Measurements from ENCODE around the gene CHST5. TPM values are rescaled to one million over a fixed set of nuclear protein-coding genes. Genes with fewer than 3 reads are reported as not detected.
"Not testable (repeated sequence)": the region's sequence is repeated elsewhere in the genome, so short reads cannot be mapped to it uniquely, and the experiment has no call there.

Gene CHST5
- total and polyA plus RNA-seq, 2 donors (not counting 1 experiment from before 2014, with no cell fraction given): 0.99 TPM; not detected in 1

DNA sequence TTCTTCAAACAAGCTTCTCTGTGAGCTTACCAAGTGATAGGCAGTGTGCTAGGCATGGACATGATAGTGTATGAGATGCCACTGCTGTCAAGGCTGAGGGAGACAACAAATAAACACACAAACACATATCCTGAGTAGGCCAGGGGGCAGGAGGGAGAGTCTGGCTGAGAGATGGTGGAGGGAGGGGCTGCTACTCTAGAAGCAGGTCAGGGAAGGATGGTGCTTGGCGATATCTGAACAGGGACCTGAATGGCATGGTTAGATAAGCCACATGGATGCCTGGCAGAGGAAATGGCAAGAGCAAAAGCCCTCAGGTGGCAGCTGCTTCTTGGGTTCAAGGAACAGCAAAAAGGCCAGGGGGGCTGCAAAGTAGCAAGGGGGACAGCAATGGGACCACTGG is 32.1 kb downstream of the CHST5 start:
- no peak for TF ChIP-seq EZH2 (IDR thresholded peaks at IDR 0.05; ENCODE audit: borderline replicate concordance, insufficient read depth, low read depth, low read length, poor library complexity, severe bottlenecking)
- TF ChIP-seq, protein P1, sequence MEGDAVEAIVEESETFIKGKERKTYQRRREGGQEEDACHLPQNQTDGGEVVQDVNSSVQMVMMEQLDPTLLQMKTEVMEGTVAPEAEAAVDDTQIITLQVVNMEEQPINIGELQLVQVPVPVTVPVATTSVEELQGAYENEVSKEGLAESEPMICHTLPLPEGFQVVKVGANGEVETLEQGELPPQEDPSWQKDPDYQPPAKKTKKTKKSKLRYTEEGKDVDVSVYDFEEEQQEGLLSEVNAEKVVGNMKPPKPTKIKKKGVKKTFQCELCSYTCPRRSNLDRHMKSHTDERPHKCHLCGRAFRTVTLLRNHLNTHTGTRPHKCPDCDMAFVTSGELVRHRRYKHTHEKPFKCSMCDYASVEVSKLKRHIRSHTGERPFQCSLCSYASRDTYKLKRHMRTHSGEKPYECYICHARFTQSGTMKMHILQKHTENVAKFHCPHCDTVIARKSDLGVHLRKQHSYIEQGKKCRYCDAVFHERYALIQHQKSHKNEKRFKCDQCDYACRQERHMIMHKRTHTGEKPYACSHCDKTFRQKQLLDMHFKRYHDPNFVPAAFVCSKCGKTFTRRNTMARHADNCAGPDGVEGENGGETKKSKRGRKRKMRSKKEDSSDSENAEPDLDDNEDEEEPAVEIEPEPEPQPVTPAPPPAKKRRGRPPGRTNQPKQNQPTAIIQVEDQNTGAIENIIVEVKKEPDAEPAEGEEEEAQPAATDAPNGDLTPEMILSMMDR (IDR thresholded peaks at IDR 0.05): no peak
- Histone ChIP-seq H2AFZ (ENCODE audit: insufficient read depth, low read depth, low read length, poor library complexity, severe bottlenecking) (no peak overlapping the region), H3K27ac (ENCODE audit: low read length in 2 of 2) (no peak overlapping the region), H3K4me2 (replicated peaks; ENCODE audit: low read depth, low read length, poor library complexity, severe bottlenecking) (no peak overlapping the region), H3K36me3 (replicated peaks in 1 of 2; ENCODE audit: control extremely low read depth in 1 of 2, control insufficient read depth in 1 of 2, extremely low read depth in 1 of 2, insufficient read depth in 2 of 2, low read length in 1 of 2) (no peaks in the 10 kb centered on the region), H3K4me1 (ENCODE audit: control insufficient read depth in 2 of 2, insufficient read depth in 2 of 2, low read length in 2 of 2) (no peaks in the 10 kb centered on the region), H4K20me1 (ENCODE audit: control insufficient read depth, insufficient read depth, low read length, poor library complexity, severe bottlenecking) (no peaks in the 10 kb centered on the region), H3K79me2 (ENCODE audit: control insufficient read depth, insufficient read depth, low read length) (no peaks in the 10 kb centered on the region), H3K4me3 (ENCODE audit: control extremely low read depth in 1 of 5, extremely low read depth in 1 of 5, insufficient read depth in 1 of 5, low read depth in 2 of 5, low read length in 4 of 5) (no peak overlapping the region), H3K27me3 (replicated peaks in 1 of 4; ENCODE audit: control extremely low read depth in 1 of 4, control insufficient read depth in 3 of 4, insufficient read depth in 4 of 4, low read length in 3 of 4) (peaks cover 0 to 3% (median 0%) of the 10 kb centered on the region in 4 experiments), H3K9ac (ENCODE audit: low read length) (no peak overlapping the region), H3K9me3 (ENCODE audit: control extremely low read depth in 1 of 3, control insufficient read depth in 2 of 3, insufficient read depth in 1 of 3, low read length in 2 of 3) (no peaks in the 10 kb centered on the region)
- no peaks in the 10 kb centered on the region for H3K9me3 Mint-ChIP-seq (ENCODE audit: insufficient read depth)
- WGBS (ENCODE audit: insufficient coverage): 100% methylated on average over 1 of the region's 1 CpG
- no peak for DNase-seq
- H3K4me3 Mint-ChIP-seq: no peak overlapping the region
- H3K4me1 Mint-ChIP-seq: no peaks in the 10 kb centered on the region
- no peak for ATAC-seq (ENCODE audit: low read depth)
- no peak overlapping the region for H3K27ac Mint-ChIP-seq
- H3K27me3 Mint-ChIP-seq: peaks cover 7% of the 10 kb centered on the region
- ChIA-PET POLR2A (no interaction called here), CTCF (interaction anchor here (0.8 kb wide), 1 partner anchor 27 kb away, joined by 3 read pairs; no protein-coding TSS in a partner anchor)
- intact Hi-C loops (cut with micrococcal nuclease): no loop called here

DNA sequence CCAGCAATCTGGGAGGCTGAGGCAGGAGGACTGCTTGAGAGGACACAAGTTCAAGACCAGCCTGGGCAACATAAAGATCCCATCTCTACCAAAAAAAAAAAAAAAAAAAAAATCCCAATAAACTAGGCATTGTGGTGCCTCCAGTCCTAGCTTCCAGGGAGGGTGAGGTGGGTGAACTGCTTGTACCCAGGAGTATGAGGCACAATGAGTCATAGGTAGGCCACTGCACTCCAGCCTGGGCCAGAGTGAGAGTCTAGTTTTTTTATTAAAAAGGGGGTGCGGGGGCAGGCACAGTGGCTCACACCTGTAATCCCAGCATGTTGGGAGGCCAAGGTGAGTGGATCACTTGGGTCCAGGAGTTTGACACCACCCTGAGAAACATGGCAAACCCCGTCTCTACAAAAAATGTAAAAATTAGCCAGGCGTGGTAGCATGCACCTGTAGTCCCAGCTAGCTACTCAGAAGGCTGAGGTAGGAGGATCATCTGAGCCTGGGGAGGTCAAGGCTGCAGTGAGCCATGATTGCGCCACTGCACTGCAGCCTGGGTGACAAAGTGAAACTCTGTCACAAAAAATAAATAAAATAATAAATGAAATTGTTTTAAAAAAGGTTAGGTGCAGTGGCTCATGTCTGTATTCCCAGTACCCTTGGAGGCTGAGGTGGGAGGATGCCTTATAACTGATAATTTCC is 32.8 kb downstream of the CHST5 start:
- H3K9me3 ChIP-seq (ENCODE audit: control extremely low read depth in 1 of 3, control insufficient read depth in 2 of 3, insufficient read depth in 1 of 3, low read length in 2 of 3): no peaks in the 10 kb centered on the region
- H3K4me3 Mint-ChIP-seq: no peak overlapping the region
- H3K27ac ChIP-seq (ENCODE audit: low read length in 2 of 2): no peak overlapping the region
- no peak overlapping the region for H3K27ac Mint-ChIP-seq
- H2AFZ ChIP-seq (ENCODE audit: insufficient read depth, low read depth, low read length, poor library complexity, severe bottlenecking): no peak overlapping the region
- H3K4me2 ChIP-seq (replicated peaks; ENCODE audit: low read depth, low read length, poor library complexity, severe bottlenecking): no peak overlapping the region
- TF ChIP-seq, protein P1 (IDR thresholded peaks at IDR 0.05): no peak
- TF ChIP-seq EZH2 (IDR thresholded peaks at IDR 0.05; ENCODE audit: borderline replicate concordance, insufficient read depth, low read depth, low read length, poor library complexity, severe bottlenecking): no peak
- no peaks in the 10 kb centered on the region for H3K4me1 ChIP-seq (ENCODE audit: control insufficient read depth in 2 of 2, insufficient read depth in 2 of 2, low read length in 2 of 2)
- no peak overlapping the region for H3K9ac ChIP-seq (ENCODE audit: low read length)
- ATAC-seq (ENCODE audit: low read depth): no peak
- ChIA-PET POLR2A (interaction anchor here (0.7 kb wide), 1 partner anchor 9 kb away, joined by 7 read pairs; no protein-coding TSS in a partner anchor), CTCF (interaction anchor here (0.8 to 1.0 kb wide), 2 partner anchors 26 to 261 kb away, joined by 3 to 4 read pairs; no protein-coding TSS in a partner anchor)
- H3K79me2 ChIP-seq (ENCODE audit: control insufficient read depth, insufficient read depth, low read length): no peaks in the 10 kb centered on the region
- H4K20me1 ChIP-seq (ENCODE audit: control insufficient read depth, insufficient read depth, low read length, poor library complexity, severe bottlenecking): no peaks in the 10 kb centered on the region
- peaks cover 6% of the 10 kb centered on the region for H3K27me3 Mint-ChIP-seq
- DNase-seq: no peak
- WGBS (ENCODE audit: insufficient coverage): 70% methylated on average over 3 of the region's 4 CpGs
- no peaks in the 10 kb centered on the region for H3K9me3 Mint-ChIP-seq (ENCODE audit: insufficient read depth)
- no peak overlapping the region for H3K4me3 ChIP-seq (ENCODE audit: control extremely low read depth in 1 of 5, extremely low read depth in 1 of 5, insufficient read depth in 1 of 5, low read depth in 2 of 5, low read length in 4 of 5)
- H3K27me3 ChIP-seq (replicated peaks in 1 of 4; ENCODE audit: control extremely low read depth in 1 of 4, control insufficient read depth in 3 of 4, insufficient read depth in 4 of 4, low read length in 3 of 4): peaks cover 0 to 3% (median 0%) of the 10 kb centered on the region in 4 experiments
- H3K4me1 Mint-ChIP-seq: no peaks in the 10 kb centered on the region
- H3K36me3 ChIP-seq (replicated peaks in 1 of 2; ENCODE audit: control extremely low read depth in 1 of 2, control insufficient read depth in 1 of 2, extremely low read depth in 1 of 2, insufficient read depth in 2 of 2, low read length in 1 of 2): no peaks in the 10 kb centered on the region
- intact Hi-C loops (cut with micrococcal nuclease): no loop called here

DNA sequence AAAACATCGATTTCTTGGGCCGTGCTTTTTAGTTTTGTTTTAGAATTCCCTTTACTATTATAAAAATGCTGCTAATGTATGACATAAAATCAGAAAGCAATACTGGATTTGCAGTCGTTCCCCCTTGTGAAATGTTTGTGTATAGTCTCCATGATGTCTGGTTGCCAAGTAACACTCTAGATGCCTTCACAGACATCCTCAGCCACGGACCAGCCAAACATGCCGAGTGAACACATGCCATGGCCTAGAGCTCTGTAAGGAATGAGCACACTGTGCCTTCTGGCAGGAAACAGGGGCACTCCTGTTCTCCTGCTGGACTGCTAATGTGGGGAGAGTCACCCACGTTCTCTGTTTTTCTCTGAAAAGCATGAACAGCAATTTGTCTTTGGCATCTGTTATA is 34.1 kb downstream of the CHST5 start:
- H3K4me2 ChIP-seq (replicated peaks; ENCODE audit: low read depth, low read length, poor library complexity, severe bottlenecking); intact Hi-C loops (cut with micrococcal nuclease); H3K4me1 ChIP-seq (ENCODE audit: control insufficient read depth in 2 of 2, insufficient read depth in 2 of 2, low read length in 2 of 2); DNase-seq; H3K9ac ChIP-seq (ENCODE audit: low read length); POLR2A ChIA-PET; CTCF ChIA-PET; H3K27me3 ChIP-seq (replicated peaks in 1 of 4; ENCODE audit: control extremely low read depth in 1 of 4, control insufficient read depth in 3 of 4, insufficient read depth in 4 of 4, low read length in 3 of 4); H3K9me3 ChIP-seq (ENCODE audit: control extremely low read depth in 1 of 3, control insufficient read depth in 2 of 3, insufficient read depth in 1 of 3, low read length in 2 of 3); H3K4me3 Mint-ChIP-seq; H3K4me1 Mint-ChIP-seq; H3K9me3 Mint-ChIP-seq (ENCODE audit: insufficient read depth); H3K4me3 ChIP-seq (ENCODE audit: control extremely low read depth in 1 of 5, extremely low read depth in 1 of 5, insufficient read depth in 1 of 5, low read depth in 2 of 5, low read length in 4 of 5); H2AFZ ChIP-seq (ENCODE audit: insufficient read depth, low read depth, low read length, poor library complexity, severe bottlenecking); H3K36me3 ChIP-seq (replicated peaks in 1 of 2; ENCODE audit: control extremely low read depth in 1 of 2, control insufficient read depth in 1 of 2, extremely low read depth in 1 of 2, insufficient read depth in 2 of 2, low read length in 1 of 2); H3K79me2 ChIP-seq (ENCODE audit: control insufficient read depth, insufficient read depth, low read length); H3K27ac ChIP-seq (ENCODE audit: low read length in 2 of 2); H3K27ac Mint-ChIP-seq; H4K20me1 ChIP-seq (ENCODE audit: control insufficient read depth, insufficient read depth, low read length, poor library complexity, severe bottlenecking); ATAC-seq (ENCODE audit: low read depth): not testable (repeated sequence)
- H3K27me3 Mint-ChIP-seq: peaks cover 15% of the 10 kb centered on the region
- 93% methylated on average over 2 of the region's 6 CpGs for WGBS (ENCODE audit: insufficient coverage)

All from B cell (primary cell).